ENCODE results near the gene CARNS1.
"Not testable (repeated sequence)": the region's sequence is repeated elsewhere in the genome, so short reads cannot be mapped to it uniquely, and the experiment has no call there.

Gene CARNS1

GRCh38 chr11:67397536-67397935, 17.9 kb upstream of the CARNS1 start:
- no peak for DNase-seq

DNA sequence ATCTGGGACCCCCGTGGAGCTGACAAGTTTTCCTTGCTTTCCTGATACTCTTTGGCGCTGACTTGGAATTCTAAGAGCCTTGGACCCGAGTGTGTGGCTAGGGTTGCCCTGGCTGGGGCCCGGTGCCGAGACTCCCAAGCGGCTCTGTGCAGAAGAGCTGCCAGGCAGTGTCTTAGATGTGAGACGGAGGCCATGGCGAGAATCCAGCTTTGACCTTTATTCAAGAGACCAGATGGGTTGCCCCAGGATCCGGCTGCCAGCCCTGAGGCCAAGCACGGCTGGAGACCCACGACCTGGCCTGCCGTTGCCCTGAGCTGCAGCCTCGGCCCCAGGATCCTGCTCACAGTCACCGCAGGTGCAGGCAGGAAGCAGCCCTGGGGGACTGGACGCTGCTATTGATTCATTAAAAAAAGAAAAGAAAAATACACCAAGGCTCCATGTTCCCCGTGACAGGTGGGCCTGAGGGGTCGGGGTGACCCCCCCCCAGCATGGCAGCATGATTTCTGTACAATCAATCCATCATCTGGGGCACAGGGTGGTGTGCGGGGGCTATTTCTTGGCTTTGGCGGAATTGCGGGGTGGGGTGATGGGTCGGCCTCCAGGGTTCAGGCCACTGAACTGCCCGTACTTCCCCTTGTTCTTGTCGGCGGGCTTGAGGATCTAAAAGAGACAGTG, 17.4 kb upstream of the CARNS1 start:
- no peak for DNase-seq

GRCh38 chr11:67398661-67399563, 16.6 kb upstream of the CARNS1 start:
- no peak for DNase-seq

DNA sequence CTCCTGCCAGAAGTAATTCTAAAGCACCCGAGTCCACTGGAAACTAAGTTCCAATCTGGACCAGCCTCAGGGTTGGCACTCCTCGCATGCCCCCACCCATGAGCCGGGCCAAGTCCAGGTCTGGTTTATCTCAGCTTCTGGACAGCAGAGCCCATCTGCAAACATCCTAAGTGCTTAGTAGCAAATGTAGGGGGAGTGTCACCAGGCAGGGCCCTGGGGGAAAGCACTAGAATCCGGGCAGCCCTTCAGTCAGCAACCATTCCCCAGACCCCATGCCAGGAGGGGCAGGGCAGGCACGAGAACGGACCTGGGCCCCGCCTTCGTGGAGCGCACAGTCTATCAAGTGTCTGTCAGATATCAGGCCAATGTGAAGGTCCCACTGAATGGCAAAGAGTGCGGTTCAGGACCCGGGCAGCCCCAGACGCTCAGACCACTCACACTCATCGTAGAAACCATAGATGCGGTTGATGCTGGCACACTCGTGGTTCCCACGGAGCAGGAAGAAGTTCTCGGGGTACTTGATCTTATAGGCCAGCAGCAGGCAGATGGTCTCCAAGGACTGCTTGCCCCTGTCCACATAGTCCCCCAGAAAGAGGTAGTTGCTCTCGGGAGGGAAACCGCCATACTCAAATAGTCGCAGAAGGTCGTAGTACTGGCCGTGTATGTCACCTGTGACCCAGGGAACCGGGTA, 15.1 kb upstream of the CARNS1 start:
- DNase-seq, result no peak

- DNase-seq, result no peak
Observed at GRCh38 chr11:67400942-67401494, 14.5 kb upstream of the CARNS1 start.

DNA sequence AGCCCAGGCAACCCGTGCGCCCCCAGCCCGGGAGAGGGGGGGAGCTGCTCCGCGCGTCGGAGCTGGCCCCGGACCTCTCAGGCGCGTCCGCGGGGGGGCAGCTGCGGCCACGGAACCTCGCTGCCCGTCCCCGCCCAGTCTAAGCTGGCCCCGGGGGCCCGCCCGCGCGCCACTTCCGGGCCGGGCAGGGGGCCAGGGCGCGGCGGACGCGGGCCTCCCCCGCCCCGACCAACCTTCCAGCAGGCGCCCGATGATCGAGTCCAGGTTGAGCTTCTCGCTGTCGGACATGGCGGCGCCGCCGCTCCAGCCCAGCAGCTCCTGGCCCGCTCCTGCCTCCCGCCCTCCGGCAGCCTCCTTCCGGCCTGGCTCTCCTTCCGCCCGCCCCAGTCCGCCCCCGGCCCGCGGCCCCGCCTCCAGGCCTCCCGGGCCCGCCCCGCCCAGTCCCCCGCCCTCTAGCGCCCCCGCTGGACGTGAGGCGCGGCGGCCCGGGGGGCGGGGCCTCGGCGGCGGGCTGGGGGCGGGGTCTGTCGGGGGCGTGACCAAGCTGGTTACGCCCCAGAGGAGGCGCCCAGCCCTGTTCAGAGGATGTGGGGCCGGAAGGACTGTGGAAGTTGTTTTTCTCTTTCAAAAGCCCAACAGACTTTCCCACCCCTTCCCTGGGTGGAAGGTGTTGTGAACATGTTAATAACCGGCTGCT, 13.8 kb upstream of the CARNS1 start, which contains the start of gene PPP1CA:
Gene PPP1CA (minus strand): TSS at position 364 of the 697 bp plus-strand sequence. CDS start 76 bp downstream, at position 288.
- DNase-seq, result peak; percentile 89

DNA sequence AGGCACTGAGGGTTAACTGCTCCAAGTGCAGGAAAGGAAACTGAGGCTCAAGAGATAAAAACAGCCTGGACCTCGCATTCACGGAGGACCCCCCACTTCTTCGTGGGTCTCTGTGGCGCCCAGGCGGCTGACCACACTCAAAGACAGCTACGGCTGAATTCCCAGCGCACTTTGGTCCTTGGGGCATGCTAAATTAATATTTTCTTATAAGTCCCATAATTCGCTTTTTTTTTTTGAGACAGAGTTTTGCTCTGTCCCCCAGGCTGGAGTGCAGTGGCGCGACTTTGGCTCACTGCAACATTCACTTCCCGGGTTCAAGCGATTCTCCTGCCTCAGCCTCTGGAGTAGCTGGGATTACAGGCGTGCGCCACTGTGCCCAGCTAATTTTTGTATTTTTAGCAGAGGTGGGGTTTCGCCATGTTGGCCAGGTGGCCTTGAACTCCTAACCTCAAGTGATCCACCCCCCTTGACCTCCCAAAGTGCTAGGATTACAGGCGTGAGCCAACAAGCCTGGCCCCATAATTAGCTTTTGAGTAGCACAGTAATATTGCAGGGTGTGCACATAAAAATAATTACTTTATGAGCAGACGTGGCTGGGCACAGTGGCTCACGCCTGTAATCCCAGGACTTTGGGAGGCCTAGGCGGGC, 13.2 kb upstream of the CARNS1 start:
- DNase-seq, result not testable (repeated sequence)

GRCh38 chr11:67403085-67403484, 12.4 kb upstream of the CARNS1 start:
- not testable (repeated sequence) for DNase-seq

DNA sequence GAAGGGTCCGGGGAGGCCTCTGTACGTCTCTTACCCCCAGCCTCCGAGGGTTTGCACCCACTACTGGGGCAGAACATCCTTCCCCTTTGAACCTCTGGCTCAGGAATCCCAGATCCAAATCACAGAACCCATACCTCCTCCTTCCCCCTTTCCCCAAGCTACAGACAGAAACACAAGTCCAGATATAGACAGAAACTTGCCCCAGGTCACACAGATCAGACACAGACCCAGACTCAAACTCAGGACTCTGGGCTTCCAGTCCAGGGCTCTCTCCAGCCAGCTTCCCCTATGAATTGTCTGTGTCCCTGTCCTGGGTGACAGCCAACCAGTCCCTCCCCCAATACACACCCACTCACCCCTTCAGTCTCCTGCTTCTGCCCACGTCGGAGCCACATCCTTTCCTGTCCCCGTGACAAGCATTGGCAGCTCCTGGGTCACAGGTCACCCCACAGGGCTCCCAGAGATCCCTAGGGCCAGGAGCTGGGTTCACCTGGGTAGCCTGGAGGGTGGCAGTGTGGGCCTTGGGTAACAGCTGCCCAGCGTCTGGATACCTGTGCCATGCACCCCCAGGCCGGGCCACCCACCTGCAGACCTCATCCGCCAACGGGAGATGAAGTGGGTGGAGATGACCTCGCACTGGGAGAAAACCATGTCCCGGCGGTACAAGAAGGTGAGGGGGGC, 10.8 kb upstream of the CARNS1 start:
- DNase-seq, result no peak

GRCh38 chr11:67405196-67405567, 10.3 kb upstream of the CARNS1 start:
- DNase-seq, result no peak

DNA sequence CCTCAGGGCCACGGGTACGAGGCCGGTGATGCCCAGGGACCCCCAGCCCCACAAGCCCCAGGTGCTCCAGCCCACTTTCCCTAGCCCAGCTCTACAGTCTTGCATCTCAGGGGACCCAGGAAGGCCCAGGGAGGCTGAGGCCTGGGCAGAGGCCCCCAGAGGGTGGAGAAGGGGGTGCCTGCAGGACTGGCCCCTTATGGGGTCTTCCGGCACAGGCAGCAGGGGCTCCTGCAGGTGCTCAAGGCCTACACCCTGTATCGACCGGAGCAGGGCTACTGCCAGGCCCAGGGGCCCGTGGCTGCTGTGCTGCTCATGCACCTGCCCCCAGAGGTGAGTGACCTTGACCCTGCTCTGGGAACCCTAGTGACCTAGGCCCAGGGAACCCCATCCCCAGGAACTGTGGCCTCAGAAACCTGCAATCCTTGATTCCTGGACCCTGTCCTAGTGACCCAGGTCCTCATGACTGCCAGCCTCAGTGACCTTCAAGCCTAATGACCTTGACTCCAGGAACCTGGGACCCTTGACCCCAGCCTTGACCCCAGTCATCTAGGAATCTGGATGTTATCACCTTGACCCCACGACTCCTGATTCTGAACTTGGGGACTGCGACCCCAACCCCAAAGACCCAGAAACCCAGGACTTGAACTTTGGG, 9.7 kb upstream of the CARNS1 start:
- DNase-seq, result no peak

DNA sequence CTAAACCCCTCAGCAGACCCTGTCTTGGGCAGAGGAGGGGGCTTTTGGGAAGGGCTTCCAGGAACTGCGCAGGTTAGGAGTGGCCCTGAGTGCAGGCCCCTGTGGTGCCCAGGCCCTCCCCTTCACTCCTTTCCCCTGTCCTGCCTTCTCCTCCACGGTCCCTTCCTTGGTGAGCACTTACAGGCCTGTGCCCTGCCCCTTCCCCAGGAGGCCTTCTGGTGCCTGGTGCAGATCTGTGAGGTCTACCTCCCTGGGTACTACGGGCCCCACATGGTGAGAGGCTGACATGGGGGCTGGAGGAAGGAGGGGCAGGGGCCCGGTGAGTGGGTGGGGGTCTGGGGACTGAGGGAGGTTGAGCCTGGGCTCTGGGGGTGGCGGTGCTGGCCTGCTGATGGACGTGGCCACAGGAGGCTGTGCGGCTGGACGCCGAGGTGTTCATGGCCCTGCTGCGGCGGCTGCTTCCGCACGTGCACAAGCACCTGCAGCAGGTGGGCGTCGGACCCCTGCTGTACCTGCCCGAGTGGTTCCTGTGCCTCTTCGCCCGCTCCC, 9.0 kb upstream of the CARNS1 start:
- DNase-seq, result no peak

GRCh38 chr11:67406969-67407687, 8.3 kb upstream of the CARNS1 start:
- DNase-seq, result no peak

DNA sequence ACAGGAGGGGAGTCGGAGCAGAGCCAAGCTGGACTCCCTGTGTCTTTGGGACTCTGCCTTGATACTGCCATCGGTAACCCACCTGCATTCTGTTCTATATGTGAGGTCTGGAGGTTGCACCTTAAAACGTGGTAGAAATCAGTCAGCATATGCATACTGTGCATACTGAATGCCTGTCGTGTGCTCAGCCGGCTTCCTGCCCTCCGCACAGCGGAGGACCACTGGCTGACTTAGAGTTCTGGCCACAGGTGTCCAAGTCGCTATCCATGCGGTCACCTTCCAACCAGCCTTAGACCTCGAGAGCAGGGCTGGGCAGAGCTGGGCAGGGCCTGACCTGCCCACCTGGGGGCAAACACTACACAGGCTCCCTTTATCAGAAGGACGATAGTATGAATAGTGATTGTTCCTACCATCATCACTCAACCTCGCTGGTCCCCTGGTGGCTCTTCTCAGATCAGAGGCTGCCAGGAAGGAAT, 7.8 kb upstream of the CARNS1 start:
- DNase-seq, result no peak

DNA sequence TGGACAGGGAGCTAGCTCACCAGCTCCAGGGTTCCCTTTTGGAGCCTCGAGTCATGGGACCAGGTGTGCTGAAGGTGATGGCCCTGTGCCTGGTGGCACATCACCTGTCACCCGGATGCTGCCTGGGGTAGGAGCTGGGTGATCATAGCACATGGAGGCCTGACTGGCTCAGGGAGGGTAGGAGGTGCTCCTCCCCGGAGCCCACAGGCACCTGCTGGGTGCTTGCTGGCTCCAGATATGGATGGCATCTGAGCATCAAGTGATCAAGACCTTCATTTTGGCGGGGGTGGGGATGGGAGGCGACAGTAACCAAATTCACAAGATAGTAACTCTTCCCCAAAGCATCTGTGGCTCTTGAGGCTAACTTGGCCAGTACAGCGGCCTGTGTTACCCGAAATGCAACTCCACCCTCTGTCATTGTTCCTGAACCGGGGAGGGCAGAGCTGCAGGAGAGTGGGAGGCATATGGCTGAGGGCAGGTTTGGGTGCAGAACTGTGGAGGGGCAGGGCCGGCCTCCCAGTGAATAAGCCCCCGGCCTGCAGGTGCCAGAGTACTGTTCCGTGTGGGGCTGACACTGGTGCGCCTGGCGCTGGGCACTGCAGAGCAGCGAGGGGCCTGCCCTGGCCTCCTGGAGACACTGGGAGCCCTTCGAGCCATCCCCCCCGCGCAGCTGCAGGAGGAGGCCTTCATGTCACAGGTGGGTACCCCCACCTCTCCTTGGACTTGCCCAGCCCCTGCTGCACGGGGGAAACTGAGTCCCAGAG, 6.9 kb upstream of the CARNS1 start:
- DNase-seq, result no peak

DNA sequence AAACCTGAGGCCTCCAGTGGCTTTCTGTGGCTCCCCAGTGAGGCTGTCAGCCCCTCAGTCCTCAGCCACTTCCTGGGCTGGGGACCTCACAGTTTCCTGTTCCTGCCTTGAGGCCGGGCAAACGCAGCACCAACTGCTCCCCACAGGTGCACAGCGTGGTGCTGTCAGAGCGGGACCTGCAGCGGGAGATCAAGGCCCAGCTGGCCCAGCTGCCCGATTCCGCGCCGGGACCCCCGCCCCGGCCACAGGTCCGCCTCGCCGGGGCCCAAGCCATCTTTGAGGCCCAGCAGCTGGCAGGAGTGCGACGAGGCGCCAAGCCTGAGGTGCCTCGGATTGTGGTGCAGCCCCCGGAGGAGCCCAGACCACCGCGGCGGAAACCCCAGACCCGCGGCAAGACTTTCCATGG, 6.2 kb upstream of the CARNS1 start:
- DNase-seq, result no peak

DNA sequence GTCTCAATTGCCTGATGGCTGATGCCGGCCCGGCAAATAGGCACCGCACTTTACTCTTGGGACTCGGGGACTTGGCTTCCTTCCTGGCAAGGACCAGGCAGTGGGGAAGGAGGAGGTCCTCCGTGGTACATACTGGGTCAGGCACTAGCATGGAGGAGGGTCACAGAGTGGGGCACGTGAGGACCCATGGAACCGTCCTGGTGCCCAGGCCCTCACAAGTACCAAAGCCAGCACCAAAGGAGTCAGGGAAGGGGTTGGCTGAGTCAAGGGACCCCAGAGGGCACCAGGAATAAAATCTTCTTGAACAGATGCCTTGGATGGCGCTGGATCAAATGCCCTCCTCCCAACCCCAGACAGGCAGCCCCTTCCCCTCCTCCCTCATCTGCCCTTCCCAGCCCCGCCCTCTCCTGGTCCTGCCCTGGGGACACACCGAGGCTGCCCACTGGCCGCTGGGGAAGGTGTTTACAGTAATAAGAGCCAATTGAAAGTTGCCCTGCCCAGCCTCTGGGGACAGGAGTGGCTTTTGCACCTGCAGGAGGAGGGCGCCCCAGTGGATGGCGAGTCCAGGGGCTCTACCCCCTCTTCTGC, 5.6 kb upstream of the CARNS1 start:
- DNase-seq, result no peak

- DNase-seq, result no peak
Observed at GRCh38 chr11:67410369-67410831, 5.1 kb upstream of the CARNS1 start.
